Measurements from ENCODE around the gene CNOT11.

CNOT11 gene

DNA sequence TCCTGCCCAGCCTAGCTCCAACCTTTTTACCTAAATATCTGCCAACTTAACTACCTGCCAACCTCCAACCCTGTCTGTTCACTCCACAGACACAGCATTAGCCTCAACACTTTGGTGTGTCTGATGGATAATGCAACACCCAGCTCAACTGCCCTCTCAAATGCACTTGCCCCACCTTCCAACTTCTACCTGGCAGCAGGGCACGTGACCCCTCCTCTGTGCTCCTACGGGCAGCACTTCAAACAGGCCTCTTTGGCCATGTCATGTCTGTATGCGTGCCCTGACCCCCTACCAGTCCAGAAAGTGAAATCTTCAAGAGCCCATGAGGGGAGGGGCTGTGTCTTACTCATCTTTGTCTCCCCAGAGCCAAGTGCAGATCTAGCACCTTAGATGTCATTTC lies 30.3 kb downstream of the CNOT11 start:
- no peak for DNase-seq

DNA sequence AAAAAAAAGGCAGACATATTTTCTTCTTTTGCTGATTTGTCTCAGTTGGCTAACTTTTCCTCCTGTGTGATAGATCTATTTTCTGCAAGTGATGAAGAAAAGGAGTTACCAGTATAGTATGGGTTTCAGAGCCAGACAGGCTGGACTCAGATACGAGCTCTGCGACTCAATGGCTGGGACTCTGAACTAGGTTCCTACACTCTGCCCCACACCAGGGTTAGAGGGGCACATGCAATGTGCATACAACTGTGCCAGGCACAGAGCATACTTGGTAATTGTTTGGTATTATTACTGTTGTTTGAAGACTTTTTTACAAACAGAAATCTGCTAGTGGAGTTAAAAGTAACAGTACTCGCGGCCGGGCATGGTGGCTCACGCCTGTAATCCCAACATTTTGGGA lies 34.0 kb downstream of the CNOT11 start:
- DNase-seq = no peak

DNA sequence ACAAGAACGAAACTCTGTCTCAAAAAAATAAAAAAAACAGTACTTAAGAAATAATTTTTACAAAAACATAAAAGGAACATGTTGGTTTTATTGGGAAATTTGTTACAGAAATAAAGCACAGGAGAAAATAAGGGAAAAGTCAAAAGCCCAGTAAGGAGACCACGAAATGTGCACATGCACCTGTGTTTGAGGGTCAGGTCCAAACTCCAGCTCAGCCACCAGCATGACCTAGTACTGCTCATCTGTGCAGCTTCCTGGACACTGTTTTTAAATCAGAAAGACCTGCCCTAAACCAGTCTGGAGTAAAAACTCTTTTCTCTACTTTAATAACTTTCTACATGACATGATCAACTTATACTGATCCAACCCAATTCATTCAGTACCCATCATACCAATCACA lies 34.6 kb downstream of the CNOT11 start:
- DNase-seq = no peak

DNA sequence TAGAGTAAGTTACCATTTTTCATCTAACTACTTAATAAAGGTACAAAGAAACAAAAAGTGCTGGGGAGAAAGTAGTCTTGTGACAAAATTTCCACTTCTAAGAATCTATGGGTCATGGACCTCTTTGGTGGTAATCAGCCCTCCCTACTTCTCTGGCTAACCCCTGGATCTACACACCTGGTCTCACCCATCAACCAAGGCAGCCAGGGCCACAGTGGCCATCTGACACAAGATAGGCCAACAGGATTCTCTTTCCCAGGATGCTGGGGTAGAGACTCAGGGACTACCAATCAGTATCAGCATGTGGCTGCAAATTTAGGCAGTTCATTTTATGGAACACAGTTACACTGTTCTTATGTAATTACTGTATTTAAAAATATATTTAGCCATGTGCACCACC lies 38.0 kb downstream of the CNOT11 start:
- no peak for DNase-seq

DNA sequence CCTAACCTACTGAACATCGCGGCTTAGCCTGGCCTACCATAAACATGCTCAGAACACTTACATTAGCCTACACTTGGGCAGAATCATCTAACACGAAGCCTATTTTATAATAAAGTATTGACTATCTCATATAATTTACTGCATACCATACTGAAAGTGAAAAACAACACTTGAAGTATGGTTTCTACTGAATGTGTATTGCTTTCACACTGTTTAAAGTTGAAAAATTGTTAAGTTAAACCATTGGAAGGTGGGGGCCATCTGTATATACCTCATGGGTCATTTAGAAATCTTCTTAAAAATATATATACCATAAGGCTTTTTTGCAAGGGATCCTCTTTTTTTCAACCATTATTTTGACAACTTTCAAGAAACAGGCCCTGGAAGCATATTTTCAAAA lies 39.3 kb downstream of the CNOT11 start:
- no peak for DNase-seq

DNA sequence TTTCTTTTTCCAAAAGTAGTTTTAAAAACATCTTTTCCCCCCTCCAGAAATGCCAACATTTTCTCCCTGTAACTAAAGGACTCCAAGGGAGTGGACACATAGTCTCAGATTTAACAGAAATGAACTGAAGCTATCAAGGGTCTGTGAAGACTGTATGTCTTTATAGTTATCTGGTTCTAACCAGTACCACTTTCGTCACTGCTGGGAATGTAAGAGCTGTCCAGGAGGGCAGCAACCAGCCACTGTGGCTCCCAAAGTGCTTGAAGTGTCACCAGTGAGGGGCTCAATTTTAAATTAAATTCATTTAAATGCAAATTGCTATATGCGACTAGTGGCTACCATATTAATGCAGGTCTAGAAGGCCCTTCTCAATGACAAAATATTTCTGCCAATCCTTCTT lies 40.9 kb downstream of the CNOT11 start:
- DNase-seq = no peak

DNA sequence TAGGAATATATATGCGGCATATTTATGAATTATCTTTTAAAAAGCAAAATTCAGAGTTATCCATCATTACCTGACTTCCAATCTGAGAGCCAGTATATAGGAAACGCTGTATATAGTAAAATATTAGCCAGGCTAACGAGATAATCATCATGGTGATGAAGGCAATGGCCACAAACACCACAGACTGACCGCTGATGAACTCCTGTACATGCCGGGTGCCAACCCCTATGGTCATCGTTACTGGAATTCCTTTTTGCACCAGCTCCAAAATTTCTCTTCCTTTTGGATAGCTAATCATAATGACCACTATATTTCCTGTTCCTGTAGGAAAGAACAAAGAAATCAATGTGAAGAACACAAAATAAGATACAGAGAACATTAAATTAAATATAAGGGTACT lies 42.2 kb downstream of the CNOT11 start:
- no peak for DNase-seq

DNA sequence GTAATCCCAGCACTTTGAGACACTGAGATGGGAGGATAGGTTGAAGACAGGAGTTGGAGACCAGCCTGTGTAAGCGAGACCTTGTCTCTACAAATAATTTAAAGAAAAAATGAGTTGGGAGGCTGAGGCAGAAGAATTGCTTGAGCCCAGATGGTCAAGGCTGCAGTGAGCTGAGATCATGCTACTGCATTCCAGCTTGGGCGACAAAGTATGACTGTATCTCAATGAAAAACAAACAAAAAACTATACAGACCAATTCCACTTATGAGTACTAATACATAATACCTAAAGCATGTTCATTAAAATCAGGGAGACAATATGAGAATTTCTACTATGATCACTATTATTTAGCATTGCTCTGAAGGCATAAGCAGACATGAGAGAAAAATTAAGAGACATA lies 43.2 kb downstream of the CNOT11 start:
- no peak for DNase-seq

DNA sequence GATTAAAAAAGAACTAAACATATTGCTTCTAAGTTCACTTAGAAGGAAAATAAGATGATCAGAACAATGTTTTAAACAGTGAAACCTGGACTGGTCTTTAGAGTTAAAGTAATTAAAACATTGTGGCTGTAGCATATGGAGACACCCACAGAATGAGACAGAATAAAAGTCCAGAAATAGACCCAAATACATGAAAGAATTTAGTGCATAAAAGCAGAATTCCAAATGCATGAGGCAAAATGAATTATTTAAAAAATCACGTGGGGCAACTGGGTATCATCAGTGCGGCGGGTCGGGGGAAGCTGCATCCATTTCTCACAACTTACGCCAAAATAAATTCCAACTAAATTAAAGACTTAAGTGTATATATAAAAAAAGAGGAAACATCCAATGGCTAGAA lies 43.7 kb downstream of the CNOT11 start:
- DNase-seq = no peak

DNA sequence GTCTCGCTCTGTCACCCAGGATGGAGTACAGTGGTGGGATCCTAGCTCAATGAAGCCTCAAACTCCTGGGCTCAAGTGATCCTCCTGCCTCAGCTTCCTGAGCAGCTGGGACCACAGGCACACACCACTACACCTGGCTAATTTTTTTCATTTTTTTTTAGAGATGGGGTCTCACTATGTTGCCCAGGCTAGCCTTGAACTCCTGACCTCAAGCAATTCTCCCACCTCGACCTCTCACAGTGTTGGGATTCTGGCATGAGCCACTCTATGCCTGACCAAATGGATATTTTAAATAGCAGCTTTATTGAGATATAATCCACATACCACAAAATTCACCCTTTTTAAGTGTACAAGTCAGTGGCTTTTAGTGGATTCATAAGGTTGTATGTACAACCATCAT lies 44.7 kb downstream of the CNOT11 start:
- DNase-seq = no peak

DNA sequence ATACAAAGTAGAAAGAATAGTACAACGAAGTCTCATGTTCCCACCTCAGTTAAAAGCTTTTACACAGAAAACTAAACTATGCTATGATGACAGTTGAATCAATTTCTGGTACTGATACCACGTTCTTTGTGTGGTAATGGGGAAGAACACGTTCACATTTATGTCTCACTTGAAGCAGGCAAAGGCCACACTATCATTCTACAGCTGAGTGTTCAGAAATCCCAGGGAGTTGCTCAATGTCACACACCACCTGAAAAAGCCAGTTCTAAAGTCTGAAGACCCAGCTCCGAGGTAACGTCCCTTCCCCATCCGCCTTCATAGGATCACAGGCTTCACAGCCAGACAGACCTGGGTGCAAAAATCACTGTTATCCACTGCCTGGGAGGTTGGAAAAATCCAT lies 46.9 kb downstream of the CNOT11 start:
- DNase-seq = no peak

DNA sequence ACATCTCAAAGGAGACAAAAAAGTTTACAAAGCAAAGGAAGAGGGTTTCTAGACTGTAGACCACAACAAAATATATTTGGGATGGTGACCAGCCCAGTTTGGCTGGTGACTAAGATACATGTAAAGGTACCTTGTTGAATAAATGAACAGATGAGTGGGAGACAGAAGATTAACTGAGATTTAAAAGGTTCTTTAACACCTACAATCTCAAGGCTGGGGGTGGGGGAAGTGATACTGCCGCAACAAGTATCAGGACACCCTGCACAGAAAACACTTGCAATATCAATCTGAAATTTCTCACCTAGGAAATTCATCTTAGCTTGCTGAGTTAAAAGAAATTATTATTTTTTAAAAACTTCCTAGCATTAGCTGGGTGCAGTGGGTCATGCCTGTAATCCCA lies 47.5 kb downstream of the CNOT11 start:
- DNase-seq = no peak

DNA sequence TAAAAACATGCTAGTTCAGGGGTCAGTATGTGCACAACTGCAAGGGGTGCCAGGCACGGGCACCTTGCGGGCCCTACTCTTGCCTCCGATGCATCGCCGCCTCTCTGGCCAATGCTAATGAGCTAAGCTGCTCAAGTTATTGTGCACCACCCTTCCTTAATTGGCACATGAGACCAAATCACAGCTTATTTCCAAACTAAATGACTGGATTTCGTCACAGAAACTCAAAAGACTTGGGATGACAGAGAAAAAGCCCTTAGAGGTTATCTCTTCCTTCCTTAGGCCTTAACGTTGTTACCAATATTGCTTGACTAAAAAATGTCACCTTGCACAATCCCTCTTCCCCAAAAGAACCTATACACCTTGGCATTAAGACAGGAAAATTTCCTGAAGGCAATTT lies 48.1 kb downstream of the CNOT11 start:
- DNase-seq = no peak

DNA sequence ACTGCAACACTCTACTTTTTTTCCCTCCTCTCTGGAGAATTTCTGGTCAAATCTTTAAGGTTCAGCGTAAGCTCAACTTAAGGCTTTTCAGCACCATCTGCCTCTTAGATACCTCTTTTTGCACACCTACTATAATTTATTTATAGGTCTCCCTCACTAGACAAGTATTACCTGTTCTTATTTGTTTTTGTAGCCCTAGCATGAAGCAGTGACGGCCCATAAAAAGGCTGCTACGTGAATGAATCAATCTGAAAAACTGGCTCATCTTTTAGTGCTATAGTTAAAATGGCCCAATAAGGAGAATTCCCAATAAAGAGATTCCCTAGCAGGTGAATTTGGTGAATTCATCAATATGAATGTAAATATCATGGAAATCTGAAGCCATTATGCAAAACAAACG lies 49.3 kb downstream of the CNOT11 start:
- DNase-seq = no peak

DNA sequence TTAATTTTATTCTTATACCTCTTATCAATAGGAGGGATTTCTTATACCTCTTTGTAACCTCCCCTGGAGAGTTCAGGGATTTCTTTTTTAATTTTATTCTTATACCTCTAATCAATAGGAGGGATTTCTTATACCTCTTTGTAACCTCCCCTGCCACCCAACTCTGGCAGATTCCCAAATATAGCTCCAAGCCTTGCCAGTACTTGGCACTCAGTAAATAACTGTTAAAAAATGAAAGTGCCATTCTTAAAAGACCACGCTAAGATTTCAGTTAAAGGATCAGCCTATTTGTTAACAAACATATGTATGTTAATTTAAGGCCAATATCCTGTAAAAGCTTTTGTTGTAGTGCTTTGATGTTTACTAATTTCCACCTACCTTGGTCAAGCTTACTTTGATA lies 51.0 kb downstream of the CNOT11 start:
- DNase-seq = no peak

DNA sequence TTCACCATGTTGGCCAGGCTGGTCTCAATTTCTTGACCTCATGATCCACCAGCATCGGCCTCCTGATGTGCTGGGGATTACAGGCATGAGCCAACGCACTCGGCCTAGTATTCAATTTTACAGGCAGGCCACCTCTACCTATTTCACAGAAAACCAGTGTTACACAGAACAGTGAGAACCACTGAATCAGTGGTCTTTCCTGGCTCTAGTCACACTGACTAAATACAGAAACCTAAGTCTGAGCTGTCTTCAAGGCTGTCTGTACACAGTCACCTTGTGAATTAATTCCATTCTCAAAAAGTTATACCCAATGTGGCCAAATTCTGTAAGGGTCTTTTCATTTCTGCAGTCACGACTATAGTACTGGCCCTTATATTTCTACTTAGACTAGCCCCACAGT lies 52.3 kb downstream of the CNOT11 start:
- DNase-seq = no peak

DNA sequence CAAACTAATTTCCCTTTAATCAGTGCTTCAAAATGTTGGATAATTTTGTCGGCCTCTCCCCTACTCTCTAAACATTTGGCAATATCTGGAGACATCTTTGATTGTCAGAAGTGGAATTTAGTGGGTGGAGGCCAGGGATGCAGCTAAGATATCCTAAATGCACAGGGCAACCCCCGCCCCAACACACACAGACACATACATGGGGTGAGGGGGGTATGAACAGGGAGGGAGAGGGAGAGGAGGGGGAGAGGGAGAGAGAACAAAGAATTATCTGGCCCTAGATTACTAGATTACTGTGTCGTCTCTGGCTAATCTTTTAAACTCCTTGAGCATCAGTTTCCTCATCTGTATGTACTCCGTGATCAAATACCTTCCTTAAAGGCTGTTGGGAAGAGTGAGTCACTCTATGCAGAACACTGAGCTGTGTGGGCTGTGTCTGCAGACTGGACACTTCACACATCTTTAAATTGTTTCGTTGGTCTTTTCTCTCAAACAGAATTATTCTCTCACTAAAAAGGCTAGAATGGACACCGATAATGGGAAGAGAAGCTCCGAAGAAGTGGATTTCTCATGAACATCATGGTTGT lies 52.9 kb downstream of the CNOT11 start:
- DNase-seq = no peak

DNA sequence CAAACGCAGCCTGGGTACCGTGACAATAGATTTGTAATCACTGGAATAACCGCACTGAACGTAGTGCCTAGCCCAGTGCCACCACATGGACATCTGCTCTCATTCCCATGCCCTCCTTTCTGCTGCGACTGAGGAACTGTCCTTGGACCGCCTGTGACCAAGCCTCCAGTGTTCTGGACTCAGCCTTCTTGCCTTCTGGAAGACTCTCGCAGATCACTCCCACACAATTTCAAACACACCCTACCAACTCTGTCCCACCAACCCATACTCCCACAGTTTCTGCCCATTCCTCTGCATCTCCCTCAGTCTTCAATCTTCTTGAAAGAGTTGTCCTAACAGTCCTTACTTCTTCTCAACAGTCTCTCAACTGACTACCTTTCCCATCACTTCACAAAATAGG lies 53.7 kb downstream of the CNOT11 start:
- no peak for DNase-seq

DNA sequence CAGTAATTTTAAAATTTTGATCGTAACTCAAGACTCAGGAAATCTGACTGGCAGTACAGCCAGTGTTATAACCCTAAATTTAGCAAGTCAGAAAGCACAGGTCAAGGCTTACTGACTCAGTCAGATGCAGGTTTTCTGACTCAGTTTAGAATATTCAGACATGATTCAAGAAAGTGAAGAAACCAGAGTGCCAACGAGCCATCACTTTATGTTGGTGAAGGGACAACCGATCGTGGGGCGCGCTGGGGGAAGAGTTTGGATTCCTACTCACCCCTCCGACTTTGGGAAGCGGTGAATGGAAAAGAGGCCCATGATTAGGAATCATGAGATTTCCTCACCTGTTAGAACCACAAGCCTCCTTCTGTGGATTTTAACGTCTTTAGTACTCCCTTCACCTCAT lies 54.8 kb downstream of the CNOT11 start:
- DNase-seq = no peak

DNA sequence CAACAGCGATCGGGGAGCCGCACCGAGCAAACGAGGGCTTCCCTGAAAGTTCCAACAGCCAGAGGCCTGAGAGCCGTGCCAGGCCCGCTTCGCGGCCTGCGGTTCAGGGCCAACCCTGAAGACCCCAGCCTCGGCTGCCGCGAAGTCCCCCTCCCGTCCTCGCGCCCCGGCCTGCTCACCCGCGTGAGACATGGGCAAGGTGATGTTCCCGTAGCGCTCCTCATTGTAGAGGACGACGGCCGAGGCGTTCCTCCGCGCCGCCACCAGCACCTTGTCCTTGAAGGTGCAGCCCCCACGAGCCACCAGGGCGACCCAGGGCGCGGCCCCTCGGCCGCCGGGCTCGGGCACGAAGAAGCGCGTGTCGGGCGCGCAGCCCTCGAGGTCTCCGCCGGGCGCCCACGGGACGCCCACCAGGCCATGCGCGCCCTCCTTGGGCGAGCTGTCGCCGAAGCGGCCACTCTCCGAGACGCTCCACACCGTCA lies 55.3 kb downstream of the CNOT11 start:
- no peak for DNase-seq

DNA sequence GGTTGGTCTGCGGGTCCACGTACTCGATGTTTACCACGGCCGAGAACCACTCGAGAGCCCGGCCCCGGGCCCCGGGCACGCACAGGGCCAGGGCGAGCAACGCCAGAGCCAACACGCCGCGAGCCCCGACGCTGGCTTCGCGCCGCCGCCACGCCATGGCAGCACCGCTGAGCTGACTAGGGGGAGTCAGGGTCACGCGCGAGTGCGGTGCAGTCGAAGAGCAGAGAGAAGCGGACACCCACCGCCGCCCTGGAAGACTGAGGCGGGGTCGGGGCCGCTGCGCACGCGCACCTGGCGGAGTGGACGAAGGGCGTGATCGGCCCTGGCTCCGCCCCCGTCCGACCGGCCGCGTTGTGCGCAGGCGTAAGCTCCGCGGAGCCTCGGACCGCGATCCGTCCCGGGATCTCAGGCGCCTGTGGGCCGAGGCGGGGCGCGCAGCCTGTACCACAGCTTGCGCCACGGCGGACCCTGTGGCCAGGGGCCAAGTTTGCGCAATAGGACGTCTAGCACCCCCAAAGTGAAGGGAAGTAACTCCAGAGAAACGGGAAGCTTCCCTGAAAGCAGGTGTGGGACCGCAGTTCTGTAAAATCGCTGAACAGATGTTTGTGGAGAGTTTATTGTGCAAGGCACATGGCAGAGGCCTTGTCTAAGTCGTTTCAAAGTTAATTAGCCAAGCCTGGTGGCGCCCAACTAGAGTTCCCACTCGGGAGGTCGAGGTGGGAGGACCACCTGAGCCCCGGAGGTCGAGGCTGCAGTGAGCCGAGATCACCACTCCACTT lies 55.9 kb downstream of the CNOT11 start, which contains the start of gene RNF149:
TSS of gene RNF149 (minus strand) at position 270 of the 779 bp plus-strand sequence. CDS start at position 157, 113 bp downstream.
- DNase-seq = peak; percentile 85

DNA sequence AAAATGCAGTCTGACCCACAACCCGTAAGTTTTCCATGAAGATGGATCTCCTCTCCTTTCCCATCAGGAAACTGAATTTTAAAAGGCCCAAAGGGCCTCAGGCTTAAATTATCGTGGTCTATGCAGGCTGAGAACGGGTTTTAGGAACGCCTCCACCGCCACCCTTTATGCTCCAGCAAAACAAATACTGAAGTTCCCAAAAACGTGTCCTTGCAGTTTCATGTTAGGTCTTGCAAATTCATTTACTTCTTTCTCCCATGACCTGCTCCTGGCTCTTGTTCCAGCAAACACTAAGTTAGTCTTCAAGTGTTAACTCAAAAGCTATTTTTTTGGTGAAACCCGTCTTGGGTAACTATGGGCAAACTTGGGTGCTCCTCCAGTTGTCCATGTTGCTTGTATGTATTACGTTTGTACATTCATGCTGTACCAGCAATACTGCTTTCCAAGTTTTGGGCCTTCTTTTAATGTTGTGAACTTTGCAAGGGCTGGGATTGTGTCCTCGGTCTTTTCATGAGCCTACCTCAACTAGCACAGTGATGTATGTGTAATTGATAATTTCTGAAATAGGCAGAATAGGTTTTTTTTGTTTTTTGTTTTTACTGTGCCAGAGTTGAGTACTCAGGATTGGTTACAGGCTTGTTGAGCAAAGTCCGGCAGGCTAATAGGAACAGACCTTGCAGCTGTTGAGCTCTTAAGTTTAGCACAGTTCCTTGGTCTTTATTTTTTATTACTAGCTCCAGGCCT lies 57.6 kb downstream of the CNOT11 start:
- no peak for DNase-seq

DNA sequence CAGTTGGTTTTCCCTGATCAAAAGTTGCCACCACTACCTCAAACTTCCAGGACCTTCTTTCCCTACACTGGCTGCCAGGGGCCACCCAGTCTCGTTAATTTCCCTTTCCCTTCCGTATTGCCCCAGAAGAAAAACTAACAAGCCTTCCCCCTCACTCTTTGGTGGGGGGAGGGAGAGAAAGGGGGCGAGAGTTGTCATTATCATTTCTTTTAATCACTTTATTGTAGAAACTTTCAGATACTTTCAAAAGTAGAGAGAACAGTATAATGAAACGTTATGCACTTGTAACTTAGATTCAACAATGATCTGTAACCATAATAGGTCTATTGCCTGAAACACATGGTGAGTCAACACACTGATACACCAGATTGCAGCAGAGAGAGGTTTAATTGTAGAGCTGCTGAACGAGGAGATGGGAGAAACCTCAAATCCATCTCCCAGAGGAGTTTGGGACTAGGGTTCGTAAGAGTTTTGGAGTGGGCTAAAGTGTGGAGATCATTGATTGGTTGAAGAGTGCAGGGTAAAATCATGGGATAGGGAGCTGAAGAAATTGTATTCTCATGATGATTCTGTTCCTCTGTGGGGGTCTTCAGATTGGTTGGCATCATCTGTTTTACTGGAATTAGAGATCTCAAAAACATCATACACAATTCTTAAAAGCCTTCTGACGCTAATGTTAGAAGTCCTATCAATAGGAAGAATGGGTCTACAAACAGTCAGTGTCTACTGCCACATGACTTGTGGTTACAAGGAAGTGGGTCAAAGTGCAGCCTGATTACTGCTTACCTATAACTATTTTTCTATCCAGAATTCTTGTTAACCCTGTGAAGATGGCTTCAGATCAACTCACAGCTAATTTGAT lies 58.4 kb downstream of the CNOT11 start:
- DNase-seq = no peak

Data from COR-L47 (cell line).